Measurements from ENCODE around the gene MCM10. TPM values are rescaled to one million over a fixed set of nuclear protein-coding genes. Genes with fewer than 3 reads are reported as not detected.

MCM10 gene
- polyA plus RNA-seq, 1 donor from 2014 or later = 0.63 TPM

DNA sequence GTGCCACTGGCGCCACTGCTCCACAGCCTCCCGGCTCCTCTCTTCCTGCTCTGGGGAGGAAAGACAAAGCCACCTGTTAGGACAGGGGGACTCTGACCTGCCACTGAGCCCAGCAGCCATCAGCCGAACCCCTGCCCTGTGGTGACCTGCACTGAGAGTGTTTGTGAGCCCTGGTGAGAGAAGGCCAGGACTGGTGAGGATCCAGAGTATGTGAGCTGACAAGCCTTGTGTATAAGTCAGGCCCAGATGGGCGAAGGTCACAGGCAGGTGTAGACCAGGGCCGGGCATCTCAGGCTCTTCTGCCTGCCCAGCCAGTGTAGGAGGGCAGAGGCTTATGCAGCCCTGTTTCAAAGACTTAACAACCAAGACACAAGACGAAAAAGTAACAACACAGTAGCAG lies 60.8 kb downstream of the MCM10 start:
- TF ChIP-seq TAF1 (IDR thresholded peaks at IDR 0.05; ENCODE audit: low read depth) (no peak), SMC3 (conservative IDR thresholded peaks at IDR 0.05; ENCODE audit: poor library complexity) (no peak)
- no peaks in the 10 kb centered on the region for H3K36me3 ChIP-seq (ENCODE audit: insufficient read depth, low read length)
- H3K9me2 ChIP-seq (ENCODE audit: insufficient read depth, low read length) = no peaks in the 10 kb centered on the region
- H3F3A ChIP-seq (ENCODE audit: insufficient read depth, low read length, poor library complexity, severe bottlenecking) = no peaks in the 10 kb centered on the region
- H3K9ac ChIP-seq (ENCODE audit: low read length) = no peak overlapping the region
- H3K79me2 ChIP-seq (replicated peaks; ENCODE audit: insufficient read depth, low read length) = no peaks in the 10 kb centered on the region
- H3K27ac ChIP-seq (ENCODE audit: low read length) = no peak overlapping the region
- H2AFZ ChIP-seq (ENCODE audit: low read depth, low read length) = no peak overlapping the region
- H3K4me3 ChIP-seq (ENCODE audit: low read length) = no peak overlapping the region
- H4K20me1 ChIP-seq (ENCODE audit: insufficient read depth) = no peaks in the 10 kb centered on the region
- H3K9me3 ChIP-seq (ENCODE audit: low read length) = no peaks in the 10 kb centered on the region
- H3K27me3 ChIP-seq (ENCODE audit: insufficient read depth, low read depth, low read length) = no peaks in the 10 kb centered on the region
- no peak overlapping the region for H3K4me2 ChIP-seq (ENCODE audit: low read length)

DNA sequence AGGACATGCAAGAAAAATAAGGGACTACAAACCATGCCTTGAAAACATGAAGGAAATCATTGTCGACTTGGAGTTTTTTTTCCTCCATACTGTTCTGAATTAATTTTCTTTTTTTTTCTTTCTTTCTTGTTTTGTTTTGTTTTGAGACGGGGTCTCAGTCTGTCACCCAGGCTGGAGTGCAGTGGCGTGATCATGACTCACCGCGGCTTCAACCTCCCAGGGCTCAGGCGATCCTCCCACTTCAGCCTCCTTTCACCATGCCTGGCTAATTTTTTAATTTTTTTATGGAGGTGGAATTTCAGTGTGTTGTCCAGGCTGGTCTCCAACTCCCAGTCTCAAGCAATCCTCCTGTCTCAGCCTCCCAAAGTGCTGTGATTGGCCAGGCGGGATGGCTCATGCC lies 61.2 kb downstream of the MCM10 start:
- TF ChIP-seq TAF1 (IDR thresholded peaks at IDR 0.05; ENCODE audit: low read depth) (no peak), EP300 (conservative IDR thresholded peaks at IDR 0.05; ENCODE audit: poor library complexity, severe bottlenecking) (no peak)
- H3K9me3 ChIP-seq (ENCODE audit: low read length) = no peaks in the 10 kb centered on the region
- H3K9ac ChIP-seq (ENCODE audit: low read length) = no peak overlapping the region
- H3K27ac ChIP-seq (ENCODE audit: low read length) = no peak overlapping the region
- H3K36me3 ChIP-seq (ENCODE audit: insufficient read depth, low read length) = no peaks in the 10 kb centered on the region
- no peaks in the 10 kb centered on the region for H3K79me2 ChIP-seq (replicated peaks; ENCODE audit: insufficient read depth, low read length)
- H3K4me2 ChIP-seq (ENCODE audit: low read length) = no peak overlapping the region
- no peaks in the 10 kb centered on the region for H4K20me1 ChIP-seq (ENCODE audit: insufficient read depth)
- no peak overlapping the region for H2AFZ ChIP-seq (ENCODE audit: low read depth, low read length)
- H3K4me3 ChIP-seq (ENCODE audit: low read length) = no peak overlapping the region
- H3K9me2 ChIP-seq (ENCODE audit: insufficient read depth, low read length) = no peaks in the 10 kb centered on the region
- no peaks in the 10 kb centered on the region for H3K27me3 ChIP-seq (ENCODE audit: insufficient read depth, low read depth, low read length)
- H3F3A ChIP-seq (ENCODE audit: insufficient read depth, low read length, poor library complexity, severe bottlenecking) = no peaks in the 10 kb centered on the region

DNA sequence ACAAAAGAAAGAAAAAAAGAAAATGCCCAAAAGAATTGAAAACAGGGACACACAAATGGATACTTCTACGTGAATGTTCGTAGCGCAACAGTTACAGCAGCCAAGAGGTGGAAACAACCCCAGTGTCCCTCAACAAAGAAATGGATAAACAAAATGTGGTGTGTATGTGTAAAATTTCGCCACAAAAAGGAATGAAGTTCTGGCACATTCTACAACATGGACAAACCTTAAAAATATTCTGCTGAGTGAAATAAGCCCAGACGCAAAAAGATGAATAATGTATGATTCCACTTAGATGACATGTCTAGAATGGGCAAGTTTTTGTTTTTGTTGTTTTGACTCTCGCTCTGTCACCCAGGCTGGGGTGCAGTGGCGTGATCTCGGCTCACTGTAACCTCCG lies 61.9 kb downstream of the MCM10 start:
- TF ChIP-seq, protein P1, sequence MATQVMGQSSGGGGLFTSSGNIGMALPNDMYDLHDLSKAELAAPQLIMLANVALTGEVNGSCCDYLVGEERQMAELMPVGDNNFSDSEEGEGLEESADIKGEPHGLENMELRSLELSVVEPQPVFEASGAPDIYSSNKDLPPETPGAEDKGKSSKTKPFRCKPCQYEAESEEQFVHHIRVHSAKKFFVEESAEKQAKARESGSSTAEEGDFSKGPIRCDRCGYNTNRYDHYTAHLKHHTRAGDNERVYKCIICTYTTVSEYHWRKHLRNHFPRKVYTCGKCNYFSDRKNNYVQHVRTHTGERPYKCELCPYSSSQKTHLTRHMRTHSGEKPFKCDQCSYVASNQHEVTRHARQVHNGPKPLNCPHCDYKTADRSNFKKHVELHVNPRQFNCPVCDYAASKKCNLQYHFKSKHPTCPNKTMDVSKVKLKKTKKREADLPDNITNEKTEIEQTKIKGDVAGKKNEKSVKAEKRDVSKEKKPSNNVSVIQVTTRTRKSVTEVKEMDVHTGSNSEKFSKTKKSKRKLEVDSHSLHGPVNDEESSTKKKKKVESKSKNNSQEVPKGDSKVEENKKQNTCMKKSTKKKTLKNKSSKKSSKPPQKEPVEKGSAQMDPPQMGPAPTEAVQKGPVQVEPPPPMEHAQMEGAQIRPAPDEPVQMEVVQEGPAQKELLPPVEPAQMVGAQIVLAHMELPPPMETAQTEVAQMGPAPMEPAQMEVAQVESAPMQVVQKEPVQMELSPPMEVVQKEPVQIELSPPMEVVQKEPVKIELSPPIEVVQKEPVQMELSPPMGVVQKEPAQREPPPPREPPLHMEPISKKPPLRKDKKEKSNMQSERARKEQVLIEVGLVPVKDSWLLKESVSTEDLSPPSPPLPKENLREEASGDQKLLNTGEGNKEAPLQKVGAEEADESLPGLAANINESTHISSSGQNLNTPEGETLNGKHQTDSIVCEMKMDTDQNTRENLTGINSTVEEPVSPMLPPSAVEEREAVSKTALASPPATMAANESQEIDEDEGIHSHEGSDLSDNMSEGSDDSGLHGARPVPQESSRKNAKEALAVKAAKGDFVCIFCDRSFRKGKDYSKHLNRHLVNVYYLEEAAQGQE (IDR thresholded peaks at IDR 0.05; ENCODE audit: borderline replicate concordance) = no peak
- TF ChIP-seq SMC3 (conservative IDR thresholded peaks at IDR 0.05; ENCODE audit: poor library complexity) = no peak
- no peak for TF ChIP-seq EP300 (conservative IDR thresholded peaks at IDR 0.05; ENCODE audit: poor library complexity, severe bottlenecking)
- no peaks in the 10 kb centered on the region for H3F3A ChIP-seq (ENCODE audit: insufficient read depth, low read length, poor library complexity, severe bottlenecking)
- no peak overlapping the region for H3K4me2 ChIP-seq (ENCODE audit: low read length)
- H4K20me1 ChIP-seq (ENCODE audit: insufficient read depth) = no peaks in the 10 kb centered on the region
- no peaks in the 10 kb centered on the region for H3K9me2 ChIP-seq (ENCODE audit: insufficient read depth, low read length)
- no peaks in the 10 kb centered on the region for H3K36me3 ChIP-seq (ENCODE audit: insufficient read depth, low read length)
- no peaks in the 10 kb centered on the region for H3K9me3 ChIP-seq (ENCODE audit: low read length)
- no peak overlapping the region for H3K27ac ChIP-seq (ENCODE audit: low read length)
- no peak overlapping the region for H3K9ac ChIP-seq (ENCODE audit: low read length)
- H3K27me3 ChIP-seq (ENCODE audit: insufficient read depth, low read depth, low read length) = no peaks in the 10 kb centered on the region
- H3K4me3 ChIP-seq (ENCODE audit: low read length) = no peak overlapping the region
- H3K79me2 ChIP-seq (replicated peaks; ENCODE audit: insufficient read depth, low read length) = no peaks in the 10 kb centered on the region
- no peak overlapping the region for H2AFZ ChIP-seq (ENCODE audit: low read depth, low read length)

DNA sequence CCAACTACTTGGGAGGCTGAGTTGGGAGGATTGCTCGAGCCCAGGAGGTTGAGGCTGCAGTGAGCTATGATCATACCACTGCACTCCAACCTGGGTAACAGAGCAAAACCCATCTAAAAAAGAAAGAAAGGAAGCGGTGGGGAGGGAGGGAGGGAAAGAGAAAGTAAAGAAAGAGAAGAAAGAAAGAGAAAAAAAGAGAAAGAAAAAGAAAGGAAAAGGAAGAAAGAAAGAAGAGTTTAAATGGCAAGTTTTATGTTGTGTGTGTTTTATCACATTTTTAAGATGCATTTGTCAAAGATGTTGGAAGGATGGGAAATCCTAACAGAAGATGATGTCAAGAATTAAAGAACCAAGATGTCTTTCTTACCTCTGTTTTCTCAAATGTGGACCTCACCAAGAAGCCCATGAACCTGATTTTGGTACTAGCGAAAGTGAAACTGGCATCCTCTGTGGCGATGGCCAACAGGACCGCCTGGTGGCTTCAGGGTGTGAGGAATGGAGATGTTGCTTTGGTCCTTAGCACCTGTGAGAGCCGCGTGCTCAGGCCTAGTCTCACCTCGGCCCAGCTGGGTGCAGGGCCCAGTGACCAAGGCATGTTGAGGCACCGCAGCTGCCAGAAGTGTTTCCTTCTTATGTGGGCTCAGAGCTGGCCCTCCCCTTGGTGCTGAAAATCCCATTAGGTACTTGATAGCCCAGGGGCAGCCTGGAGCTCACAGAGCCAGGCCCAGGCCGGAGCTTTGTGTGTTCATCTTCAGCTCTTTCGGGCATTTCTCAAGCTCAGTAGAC lies 63.0 kb downstream of the MCM10 start:
- H4K20me1 ChIP-seq (ENCODE audit: insufficient read depth) = no peaks in the 10 kb centered on the region
- H3K9me2 ChIP-seq (ENCODE audit: insufficient read depth, low read length) = no peaks in the 10 kb centered on the region
- no peaks in the 10 kb centered on the region for H3F3A ChIP-seq (ENCODE audit: insufficient read depth, low read length, poor library complexity, severe bottlenecking)
- no peaks in the 10 kb centered on the region for H3K79me2 ChIP-seq (replicated peaks; ENCODE audit: insufficient read depth, low read length)
- H3K9ac ChIP-seq (ENCODE audit: low read length) = no peak overlapping the region
- no peak overlapping the region for H3K4me3 ChIP-seq (ENCODE audit: low read length)
- no peak for TF ChIP-seq EZH2 (IDR thresholded peaks at IDR 0.05; ENCODE audit: borderline replicate concordance, insufficient read depth, low read length, poor library complexity, severe bottlenecking)
- H3K27ac ChIP-seq (ENCODE audit: low read length) = no peak overlapping the region
- no peaks in the 10 kb centered on the region for H3K27me3 ChIP-seq (ENCODE audit: insufficient read depth, low read depth, low read length)
- no peaks in the 10 kb centered on the region for H3K36me3 ChIP-seq (ENCODE audit: insufficient read depth, low read length)
- H3K4me2 ChIP-seq (ENCODE audit: low read length) = no peak overlapping the region
- no peaks in the 10 kb centered on the region for H3K9me3 ChIP-seq (ENCODE audit: low read length)
- no peak overlapping the region for H2AFZ ChIP-seq (ENCODE audit: low read depth, low read length)

Data from neural cell (in vitro differentiated cells).